ENCODE data around the gene ENPP1. TPM values are rescaled to one million over a fixed set of nuclear protein-coding genes. Genes with fewer than 3 reads are reported as not detected.

Gene ENPP1
- total and polyA plus RNA-seq, 7 experiments from 2014 or later, result 0.07 to 0.69 (median 0.21) TPM; not detected in 3

DNA sequence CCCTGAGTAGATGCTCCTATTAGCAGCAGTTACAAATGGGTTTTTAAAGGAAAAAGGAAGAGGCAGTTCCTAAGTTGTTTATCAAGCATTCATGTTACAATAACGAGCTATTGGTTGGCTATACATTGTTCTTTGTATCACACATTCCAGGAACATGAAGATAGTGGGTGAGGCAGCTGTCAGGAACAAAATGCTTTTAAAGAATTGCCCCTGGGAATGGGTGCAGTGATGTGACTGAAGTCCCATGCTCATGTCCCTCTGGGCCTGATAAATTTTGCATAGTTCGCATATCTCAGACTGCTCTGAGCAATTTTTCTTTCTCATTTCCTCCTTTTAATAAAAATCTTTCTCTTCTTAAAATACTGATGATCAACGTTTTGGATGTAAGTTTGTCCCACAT lies 3.7 kb downstream of the ENPP1 start:
- Histone ChIP-seq H3K27me3 (ENCODE audit: control insufficient read depth in 2 of 2, insufficient read depth in 2 of 2, low read length in 2 of 2) (no peaks in the 10 kb centered on the region), H3K9me3 (ENCODE audit: control insufficient read depth in 2 of 3, low read length in 3 of 3) (no peaks in the 10 kb centered on the region), H3K4me3 (ENCODE audit: low read length) (no peak overlapping the region), H3K4me1 (ENCODE audit: control insufficient read depth in 2 of 2, insufficient read depth in 2 of 2, low read length in 2 of 2) (peaks cover 6 to 8% of the 10 kb centered on the region in 2 donors), H3K27ac (ENCODE audit: low read depth, low read length) (no peak overlapping the region), H3K36me3 (ENCODE audit: control insufficient read depth in 2 of 3, insufficient read depth in 3 of 3, low read length in 3 of 3) (no peaks in the 10 kb centered on the region)
- ATAC-seq (no peak), DNase-seq (no peak)
- ChIA-PET POLR2A (no interaction called here), CTCF (no interaction called here)
- peaks cover 9 to 18% (median 15%) of the 10 kb centered on the region in 7 donors for H3K4me1 Mint-ChIP-seq
- H3K27me3 Mint-ChIP-seq, result peaks cover 6 to 61% (median 54%) of the 10 kb centered on the region in 5 donors
- no peak overlapping the region for H3K27ac Mint-ChIP-seq
- no peak overlapping the region for H3K4me3 Mint-ChIP-seq
- intact Hi-C loops (cut with micrococcal nuclease), result no loop called here
- peaks cover 0 to 3% (median 0%) of the 10 kb centered on the region in 11 donors for H3K9me3 Mint-ChIP-seq
- H3K36me3 Mint-ChIP-seq, result no peaks in the 10 kb centered on the region

GRCh38 chr6:131813991-131814390 lies 6.2 kb downstream of the ENPP1 start:
- no peak overlapping the region for H3K4me3 Mint-ChIP-seq
- ATAC-seq, result no peak
- H3K4me1 Mint-ChIP-seq, result peaks cover 0 to under 1% (median 0%) of the 10 kb centered on the region in 7 donors
- Histone ChIP-seq H3K27me3 (ENCODE audit: control insufficient read depth in 2 of 2, insufficient read depth in 2 of 2, low read length in 2 of 2) (no peaks in the 10 kb centered on the region), H3K27ac (ENCODE audit: low read depth, low read length) (no peak overlapping the region), H3K9me3 (ENCODE audit: control insufficient read depth in 2 of 3, low read length in 3 of 3) (no peaks in the 10 kb centered on the region), H3K36me3 (ENCODE audit: control insufficient read depth in 2 of 3, insufficient read depth in 3 of 3, low read length in 3 of 3) (no peaks in the 10 kb centered on the region), H3K4me1 (ENCODE audit: control insufficient read depth in 2 of 2, insufficient read depth in 2 of 2, low read length in 2 of 2) (no peaks in the 10 kb centered on the region), H3K4me3 (ENCODE audit: low read length) (no peak overlapping the region)
- ChIA-PET CTCF (interaction anchor here (0.5 kb wide), 1 partner anchor 51 kb away, joined by 4 read pairs; no protein-coding TSS in a partner anchor), POLR2A (interaction anchor here (0.6 kb wide), 1 partner anchor 87 kb away, joined by 3 read pairs; no protein-coding TSS in a partner anchor)
- peaks cover 6 to 53% (median 38%) of the 10 kb centered on the region in 5 donors for H3K27me3 Mint-ChIP-seq
- peaks cover 0 to 3% (median 0%) of the 10 kb centered on the region in 11 donors for H3K9me3 Mint-ChIP-seq
- no peaks in the 10 kb centered on the region for H3K36me3 Mint-ChIP-seq
- intact Hi-C loops (cut with micrococcal nuclease), result no loop called here
- no peak overlapping the region for H3K27ac Mint-ChIP-seq
- no peak for DNase-seq

GRCh38 chr6:131816869-131817268 lies 9.0 kb downstream of the ENPP1 start:
- intact Hi-C loops (cut with micrococcal nuclease), result no loop called here
- H3K4me3 Mint-ChIP-seq, result no peak overlapping the region
- no peaks in the 10 kb centered on the region for H3K27me3 ChIP-seq (ENCODE audit: control insufficient read depth in 2 of 2, insufficient read depth in 2 of 2, low read length in 2 of 2)
- no peaks in the 10 kb centered on the region for H3K4me1 Mint-ChIP-seq
- H3K9me3 ChIP-seq (ENCODE audit: control insufficient read depth in 2 of 3, low read length in 3 of 3), result no peaks in the 10 kb centered on the region
- CTCF ChIA-PET, result interaction anchor here (0.6 kb wide), 1 partner anchor 1117 kb away, joined by 4 read pairs; no protein-coding TSS in a partner anchor
- H3K4me1 ChIP-seq (ENCODE audit: control insufficient read depth in 2 of 2, insufficient read depth in 2 of 2, low read length in 2 of 2), result no peaks in the 10 kb centered on the region
- POLR2A ChIA-PET, result no interaction called here
- ATAC-seq (no peak), DNase-seq (no peak)
- H3K27ac ChIP-seq (ENCODE audit: low read depth, low read length), result no peak overlapping the region
- H3K36me3 ChIP-seq (ENCODE audit: control insufficient read depth in 2 of 3, insufficient read depth in 3 of 3, low read length in 3 of 3), result no peaks in the 10 kb centered on the region
- H3K9me3 Mint-ChIP-seq, result no peaks in the 10 kb centered on the region
- no peak overlapping the region for H3K4me3 ChIP-seq (ENCODE audit: low read length)
- H3K27me3 Mint-ChIP-seq, result peaks cover 19 to 41% (median 33%) of the 10 kb centered on the region in 5 donors
- no peaks in the 10 kb centered on the region for H3K36me3 Mint-ChIP-seq
- no peak overlapping the region for H3K27ac Mint-ChIP-seq

GRCh38 chr6:131819572-131820124 lies 11.8 kb downstream of the ENPP1 start:
- peaks cover 24 to 38% (median 26%) of the 10 kb centered on the region in 5 donors for H3K27me3 Mint-ChIP-seq
- peaks cover 0 to 5% (median 0%) of the 10 kb centered on the region in 11 donors for H3K9me3 Mint-ChIP-seq
- DNase-seq, result no peak
- Histone ChIP-seq H3K36me3 (ENCODE audit: control insufficient read depth in 2 of 3, insufficient read depth in 3 of 3, low read length in 3 of 3) (no peaks in the 10 kb centered on the region), H3K27me3 (ENCODE audit: control insufficient read depth in 2 of 2, insufficient read depth in 2 of 2, low read length in 2 of 2) (no peaks in the 10 kb centered on the region), H3K4me1 (ENCODE audit: control insufficient read depth in 2 of 2, insufficient read depth in 2 of 2, low read length in 2 of 2) (no peaks in the 10 kb centered on the region), H3K4me3 (ENCODE audit: low read length) (no peak overlapping the region), H3K9me3 (ENCODE audit: control insufficient read depth in 2 of 3, low read length in 3 of 3) (no peaks in the 10 kb centered on the region), H3K27ac (ENCODE audit: low read depth, low read length) (no peak overlapping the region)
- POLR2A ChIA-PET, result no interaction called here
- CTCF ChIA-PET, result no interaction called here
- H3K4me1 Mint-ChIP-seq, result no peaks in the 10 kb centered on the region
- H3K4me3 Mint-ChIP-seq, result no peak overlapping the region
- H3K27ac Mint-ChIP-seq, result no peak overlapping the region
- intact Hi-C loops (cut with micrococcal nuclease), result no loop called here
- no peaks in the 10 kb centered on the region for H3K36me3 Mint-ChIP-seq
- no peak for ATAC-seq

DNA sequence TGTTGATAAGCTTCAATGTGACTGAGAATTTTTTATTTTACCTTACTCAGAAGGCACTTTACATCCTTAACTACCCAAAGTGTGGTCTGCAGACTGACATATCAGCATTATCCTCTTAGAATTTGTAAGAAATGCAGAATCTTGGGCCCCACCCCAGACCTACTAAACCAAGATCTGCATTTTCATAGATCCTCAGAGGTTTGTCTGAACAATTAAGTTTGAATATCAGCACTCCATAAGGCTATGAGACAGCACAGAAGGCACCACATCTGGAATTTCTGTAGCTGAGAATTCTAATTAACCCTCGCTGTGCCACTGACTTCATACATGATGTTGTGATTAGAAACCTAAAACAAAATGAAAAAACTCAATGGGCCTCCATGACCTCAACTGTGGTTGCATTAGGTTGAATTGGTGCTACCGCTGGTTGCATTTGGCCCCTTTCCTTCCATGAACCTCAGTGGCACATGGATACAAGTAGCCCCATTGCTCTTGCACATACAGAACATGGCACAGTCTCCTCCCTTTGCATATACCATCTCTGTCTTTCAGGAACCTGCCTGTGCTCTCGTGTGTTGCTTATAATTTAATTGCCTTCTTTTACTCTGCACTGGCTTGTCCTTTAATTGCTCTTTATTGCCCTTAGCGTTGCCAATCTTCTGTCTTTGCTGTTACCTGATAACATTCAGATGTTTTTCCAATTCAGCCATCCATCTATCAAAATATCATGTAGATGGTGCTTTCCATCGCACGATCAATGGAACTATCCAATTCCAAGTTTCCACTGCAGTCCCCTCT lies 13.4 kb downstream of the ENPP1 start:
- ChIA-PET POLR2A (interaction anchor here (0.7 kb wide), 1 partner anchor 86 kb away, joined by 3 read pairs; no protein-coding TSS in a partner anchor), CTCF (no interaction called here)
- no peaks in the 10 kb centered on the region for H3K36me3 ChIP-seq (ENCODE audit: control insufficient read depth in 2 of 3, insufficient read depth in 3 of 3, low read length in 3 of 3)

DNA sequence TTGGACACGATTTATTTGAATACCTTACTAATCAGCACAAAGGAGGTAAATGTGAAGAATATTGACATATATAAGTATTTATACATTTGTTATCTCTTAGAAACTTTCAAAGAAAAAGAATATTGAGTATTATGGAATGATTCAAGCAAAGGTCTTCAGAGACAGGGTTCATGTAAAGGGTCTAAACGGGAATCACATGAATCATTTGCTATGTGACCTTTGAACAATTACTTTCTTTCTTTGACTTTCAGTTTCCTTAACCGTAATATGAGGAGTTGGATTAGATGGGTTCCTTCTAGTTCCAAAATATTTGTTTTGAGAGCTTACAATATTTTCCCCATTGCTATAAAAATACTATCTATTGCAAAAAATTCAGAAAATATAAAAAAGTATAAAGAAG lies 14.3 kb downstream of the ENPP1 start:
- Histone ChIP-seq H3K9me3 (ENCODE audit: control insufficient read depth in 2 of 3, low read length in 3 of 3) (no peaks in the 10 kb centered on the region), H3K27ac (ENCODE audit: low read depth, low read length) (no peak overlapping the region), H3K4me1 (ENCODE audit: control insufficient read depth in 2 of 2, insufficient read depth in 2 of 2, low read length in 2 of 2) (no peaks in the 10 kb centered on the region), H3K4me3 (ENCODE audit: low read length) (no peak overlapping the region), H3K27me3 (ENCODE audit: control insufficient read depth in 2 of 2, insufficient read depth in 2 of 2, low read length in 2 of 2) (no peaks in the 10 kb centered on the region), H3K36me3 (ENCODE audit: control insufficient read depth in 2 of 3, insufficient read depth in 3 of 3, low read length in 3 of 3) (no peaks in the 10 kb centered on the region)
- DNase-seq (no peak), ATAC-seq (no peak)
- Mint-ChIP-seq H3K9me3 (peaks cover 0 to 5% (median 0%) of the 10 kb centered on the region in 11 donors), H3K4me1 (no peaks in the 10 kb centered on the region), H3K27ac (no peak overlapping the region), H3K4me3 (no peak overlapping the region), H3K36me3 (no peaks in the 10 kb centered on the region), H3K27me3 (peaks cover 21 to 35% (median 24%) of the 10 kb centered on the region in 5 donors)
- ChIA-PET CTCF (no interaction called here), POLR2A (no interaction called here)
- intact Hi-C loops (cut with micrococcal nuclease), result no loop called here

More for the DNA sequence above, 13.4 kb downstream of the ENPP1 start:
- H3K4me3 ChIP-seq (ENCODE audit: low read length), result no peak overlapping the region
- DNase-seq, result no peak
- no peaks in the 10 kb centered on the region for H3K27me3 ChIP-seq (ENCODE audit: control insufficient read depth in 2 of 2, insufficient read depth in 2 of 2, low read length in 2 of 2)
- no peak overlapping the region for H3K27ac Mint-ChIP-seq
- no peak for ATAC-seq
- no peaks in the 10 kb centered on the region for H3K4me1 ChIP-seq (ENCODE audit: control insufficient read depth in 2 of 2, insufficient read depth in 2 of 2, low read length in 2 of 2)
- H3K4me1 Mint-ChIP-seq, result no peaks in the 10 kb centered on the region
- H3K4me3 Mint-ChIP-seq, result no peak overlapping the region
- H3K9me3 ChIP-seq (ENCODE audit: control insufficient read depth in 2 of 3, low read length in 3 of 3), result no peaks in the 10 kb centered on the region
- H3K36me3 Mint-ChIP-seq, result no peaks in the 10 kb centered on the region
- peaks cover 22 to 35% (median 24%) of the 10 kb centered on the region in 5 donors for H3K27me3 Mint-ChIP-seq
- intact Hi-C loops (cut with micrococcal nuclease), result no loop called here
- peaks cover 0 to 5% (median 0%) of the 10 kb centered on the region in 11 donors for H3K9me3 Mint-ChIP-seq
- H3K27ac ChIP-seq (ENCODE audit: low read depth, low read length), result no peak overlapping the region

All from naive thymus-derived CD4-positive, alpha-beta T cell (primary cell).